ENCODE measurements around the gene FAM131C.
A peak's percentile ranks its signal among the peaks of the same experiment; 100 is the strongest.

FAM131C gene

DNA sequence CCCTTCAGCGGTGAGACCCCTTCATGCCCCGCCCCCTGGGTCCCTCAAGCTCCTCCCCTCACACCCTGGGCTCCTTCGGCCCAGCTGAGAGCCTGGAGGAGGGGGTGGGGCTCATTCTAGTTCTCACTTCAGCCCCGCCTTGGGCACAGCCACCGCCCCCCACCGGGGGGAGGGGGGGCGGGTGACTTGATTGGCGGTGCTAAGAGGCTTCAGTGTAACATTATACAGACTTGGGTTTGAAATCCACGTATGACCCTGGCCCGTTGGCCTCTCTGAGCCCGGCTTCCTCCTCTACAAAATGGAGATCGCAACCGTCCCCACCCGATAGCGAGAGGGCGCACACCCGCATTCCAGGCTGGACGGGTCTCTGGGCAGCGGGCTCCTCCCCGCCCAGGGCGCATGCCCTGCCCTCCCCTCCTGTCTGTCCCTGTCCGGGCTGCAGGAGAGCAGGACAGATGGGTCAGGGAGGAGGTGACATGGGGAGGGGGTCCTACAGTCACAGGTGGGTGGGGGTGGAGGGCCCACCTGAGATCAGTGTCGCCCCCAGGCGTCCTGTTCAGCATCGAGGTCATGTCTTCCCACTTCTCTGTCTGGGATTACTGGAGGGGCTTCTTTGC lies 24.8 kb downstream of the FAM131C start (continued):
- TF ChIP-seq ZNF19 (tag by site-specific recombination; IDR thresholded peaks at IDR 0.05; ENCODE audit: low read depth) (no peak), ZNF138 (tag by site-specific recombination; IDR thresholded peaks at IDR 0.05; ENCODE audit: borderline replicate concordance) (no peak), ZNF777 (tag by site-specific recombination; IDR thresholded peaks at IDR 0.05; ENCODE audit: borderline replicate concordance) (no peak), ZNF266 (tag by site-specific recombination; IDR thresholded peaks at IDR 0.05; ENCODE audit: low read depth) (no peak), SCRT2 (tag by site-specific recombination; IDR thresholded peaks at IDR 0.05) (peak; percentile 77), ZNF548 (tag by site-specific recombination; IDR thresholded peaks at IDR 0.05) (no peak), ZNF248 (tag by site-specific recombination; IDR thresholded peaks at IDR 0.05) (no peak), ZNF768 (tag by site-specific recombination; IDR thresholded peaks at IDR 0.05) (no peak), SCRT1 (tag by site-specific recombination; IDR thresholded peaks at IDR 0.05; ENCODE audit: borderline replicate concordance) (0 out of 2 replicates have a peak, but pooled peaks have one; percentile 13), ZNF624 (tag by site-specific recombination; IDR thresholded peaks at IDR 0.05) (no peak), ZNF214 (tag by site-specific recombination; IDR thresholded peaks at IDR 0.05; ENCODE audit: borderline replicate concordance) (no peak), GLIS1 (tag by site-specific recombination; IDR thresholded peaks at IDR 0.05) (peak; percentile 36; the same call in 1 of the 2 replicates), ZNF341 (tag by site-specific recombination; IDR thresholded peaks at IDR 0.05; ENCODE audit: low read depth) (peak; percentile 74), EGR2 (tag by site-specific recombination; IDR thresholded peaks at IDR 0.05; ENCODE audit: low read depth) (no peak), FEZF1 (tag by site-specific recombination; IDR thresholded peaks at IDR 0.05) (no peak), ZNF169 (tag by site-specific recombination; IDR thresholded peaks at IDR 0.05) (no peak)
- TF ChIP-seq, protein P1, sequence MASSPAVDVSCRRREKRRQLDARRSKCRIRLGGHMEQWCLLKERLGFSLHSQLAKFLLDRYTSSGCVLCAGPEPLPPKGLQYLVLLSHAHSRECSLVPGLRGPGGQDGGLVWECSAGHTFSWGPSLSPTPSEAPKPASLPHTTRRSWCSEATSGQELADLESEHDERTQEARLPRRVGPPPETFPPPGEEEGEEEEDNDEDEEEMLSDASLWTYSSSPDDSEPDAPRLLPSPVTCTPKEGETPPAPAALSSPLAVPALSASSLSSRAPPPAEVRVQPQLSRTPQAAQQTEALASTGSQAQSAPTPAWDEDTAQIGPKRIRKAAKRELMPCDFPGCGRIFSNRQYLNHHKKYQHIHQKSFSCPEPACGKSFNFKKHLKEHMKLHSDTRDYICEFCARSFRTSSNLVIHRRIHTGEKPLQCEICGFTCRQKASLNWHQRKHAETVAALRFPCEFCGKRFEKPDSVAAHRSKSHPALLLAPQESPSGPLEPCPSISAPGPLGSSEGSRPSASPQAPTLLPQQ (tag by site-specific recombination; IDR thresholded peaks at IDR 0.05) = peak; percentile 31; the same call in 1 of the 2 replicates
- TF ChIP-seq, protein P2, sequence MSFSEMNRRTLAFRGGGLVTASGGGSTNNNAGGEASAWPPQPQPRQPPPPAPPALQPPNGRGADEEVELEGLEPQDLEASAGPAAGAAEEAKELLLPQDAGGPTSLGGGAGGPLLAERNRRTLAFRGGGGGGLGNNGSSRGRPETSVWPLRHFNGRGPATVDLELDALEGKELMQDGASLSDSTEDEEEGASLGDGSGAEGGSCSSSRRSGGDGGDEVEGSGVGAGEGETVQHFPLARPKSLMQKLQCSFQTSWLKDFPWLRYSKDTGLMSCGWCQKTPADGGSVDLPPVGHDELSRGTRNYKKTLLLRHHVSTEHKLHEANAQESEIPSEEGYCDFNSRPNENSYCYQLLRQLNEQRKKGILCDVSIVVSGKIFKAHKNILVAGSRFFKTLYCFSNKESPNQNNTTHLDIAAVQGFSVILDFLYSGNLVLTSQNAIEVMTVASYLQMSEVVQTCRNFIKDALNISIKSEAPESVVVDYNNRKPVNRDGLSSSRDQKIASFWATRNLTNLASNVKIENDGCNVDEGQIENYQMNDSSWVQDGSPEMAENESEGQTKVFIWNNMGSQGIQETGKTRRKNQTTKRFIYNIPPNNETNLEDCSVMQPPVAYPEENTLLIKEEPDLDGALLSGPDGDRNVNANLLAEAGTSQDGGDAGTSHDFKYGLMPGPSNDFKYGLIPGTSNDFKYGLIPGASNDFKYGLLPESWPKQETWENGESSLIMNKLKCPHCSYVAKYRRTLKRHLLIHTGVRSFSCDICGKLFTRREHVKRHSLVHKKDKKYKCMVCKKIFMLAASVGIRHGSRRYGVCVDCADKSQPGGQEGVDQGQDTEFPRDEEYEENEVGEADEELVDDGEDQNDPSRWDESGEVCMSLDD (tag by site-specific recombination; IDR thresholded peaks at IDR 0.05) = no peak

DNA sequence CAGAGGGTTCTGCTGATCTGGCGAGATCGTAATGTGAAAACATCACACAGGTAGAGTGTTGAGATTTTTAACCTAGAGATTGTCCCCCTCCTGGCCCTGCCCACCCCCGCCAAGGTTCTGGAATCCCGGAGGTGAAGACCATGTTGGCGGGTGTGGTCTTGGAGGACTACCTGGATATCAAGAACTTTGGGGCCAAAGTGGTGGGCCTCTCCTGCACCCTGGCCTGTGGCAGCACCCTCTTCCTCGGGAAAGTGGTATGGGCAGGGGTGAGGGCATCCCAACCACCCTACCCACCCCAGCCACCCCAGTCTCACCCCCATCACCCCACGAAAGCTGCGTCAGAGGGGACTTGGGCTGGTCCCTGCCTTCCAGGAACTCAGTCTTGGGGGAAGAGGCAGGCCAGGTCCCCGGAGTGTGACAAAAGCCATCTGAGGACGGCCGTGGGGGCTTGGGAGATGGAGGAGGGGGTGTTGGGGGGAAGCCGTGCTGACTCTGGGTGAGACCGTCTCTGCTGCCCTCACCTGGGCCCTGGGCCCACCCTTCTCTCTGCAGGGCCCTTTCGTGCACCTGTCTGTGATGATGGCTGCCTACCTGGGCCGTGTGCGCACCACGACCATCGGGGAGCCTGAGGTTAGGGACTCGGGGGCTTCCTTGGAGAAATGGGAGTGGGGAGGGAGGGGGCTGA lies 25.5 kb downstream of the FAM131C start:
- ChIA-PET POLR2A (interaction anchor here (0.6 kb wide), 1 partner anchor 346 kb away, joined by 3 read pairs; no protein-coding TSS in a partner anchor), CTCF (interaction anchor here (0.6 kb wide), 1 partner anchor 452 kb away, joined by 3 read pairs; no protein-coding TSS in a partner anchor)
- Histone ChIP-seq H3K27ac (ENCODE audit: extremely low read depth, low read depth, low read length) (no peak overlapping the region), H3K36me3 (ENCODE audit: control insufficient read depth in 2 of 2, insufficient read depth in 1 of 2, low read length in 2 of 2) (no peaks in the 10 kb centered on the region), H3K9me3 (ENCODE audit: control insufficient read depth, insufficient read depth, low read depth, low read length) (no peaks in the 10 kb centered on the region), H3K4me3 (ENCODE audit: low read depth, low read length) (no peak overlapping the region), H3K4me1 (ENCODE audit: control insufficient read depth, insufficient read depth, low read length) (no peaks in the 10 kb centered on the region)
- TF ChIP-seq, protein P3, sequence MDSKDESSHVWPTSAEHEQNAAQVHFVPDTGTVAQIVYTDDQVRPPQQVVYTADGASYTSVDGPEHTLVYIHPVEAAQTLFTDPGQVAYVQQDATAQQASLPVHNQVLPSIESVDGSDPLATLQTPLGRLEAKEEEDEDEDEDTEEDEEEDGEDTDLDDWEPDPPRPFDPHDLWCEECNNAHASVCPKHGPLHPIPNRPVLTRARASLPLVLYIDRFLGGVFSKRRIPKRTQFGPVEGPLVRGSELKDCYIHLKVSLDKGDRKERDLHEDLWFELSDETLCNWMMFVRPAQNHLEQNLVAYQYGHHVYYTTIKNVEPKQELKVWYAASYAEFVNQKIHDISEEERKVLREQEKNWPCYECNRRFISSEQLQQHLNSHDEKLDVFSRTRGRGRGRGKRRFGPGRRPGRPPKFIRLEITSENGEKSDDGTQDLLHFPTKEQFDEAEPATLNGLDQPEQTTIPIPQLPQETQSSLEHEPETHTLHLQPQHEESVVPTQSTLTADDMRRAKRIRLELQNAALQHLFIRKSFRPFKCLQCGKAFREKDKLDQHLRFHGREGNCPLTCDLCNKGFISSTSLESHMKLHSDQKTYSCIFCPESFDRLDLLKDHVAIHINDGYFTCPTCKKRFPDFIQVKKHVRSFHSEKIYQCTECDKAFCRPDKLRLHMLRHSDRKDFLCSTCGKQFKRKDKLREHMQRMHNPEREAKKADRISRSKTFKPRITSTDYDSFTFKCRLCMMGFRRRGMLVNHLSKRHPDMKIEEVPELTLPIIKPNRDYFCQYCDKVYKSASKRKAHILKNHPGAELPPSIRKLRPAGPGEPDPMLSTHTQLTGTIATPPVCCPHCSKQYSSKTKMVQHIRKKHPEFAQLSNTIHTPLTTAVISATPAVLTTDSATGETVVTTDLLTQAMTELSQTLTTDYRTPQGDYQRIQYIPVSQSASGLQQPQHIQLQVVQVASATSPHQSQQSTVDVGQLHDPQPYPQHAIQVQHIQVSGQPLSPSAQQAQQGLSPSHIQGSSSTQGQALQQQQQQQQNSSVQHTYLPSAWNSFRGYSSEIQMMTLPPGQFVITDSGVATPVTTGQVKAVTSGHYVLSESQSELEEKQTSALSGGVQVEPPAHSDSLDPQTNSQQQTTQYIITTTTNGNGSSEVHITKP (tag by site-specific recombination; IDR thresholded peaks at IDR 0.05) = peak; percentile 67
- no peak for TF ChIP-seq ZNF514 (tag by site-specific recombination; IDR thresholded peaks at IDR 0.05)
